ENCODE results near the gene ZBTB16.

- TF ChIP-seq CTCF (IDR thresholded peaks at IDR 0.05): no peak
- no peak for TF ChIP-seq POLR2A (IDR thresholded peaks at IDR 0.05)
Observed at GRCh38 chr11:114218508-114218907, 159.0 kb downstream of the ZBTB16 start.

All from testis (tissue), 2 donors.